Mucosa of descending colon (tissue), 3 donors: ENCODE results near the gene PAK1IP1. TPM values are rescaled to one million over a fixed set of nuclear protein-coding genes. Genes with fewer than 3 reads are reported as not detected.
A peak's percentile ranks its signal among the peaks of the same experiment; 100 is the strongest.
"Not testable (repeated sequence)": the region's sequence is repeated elsewhere in the genome, so short reads cannot be mapped to it uniquely, and the experiment has no call there.

ENCODE experiments used
- ATAC-seq: fragments of 200-7000 bp; cut with Tn5 transposase; one replicate; pipeline ENCODE4 v1.9.1; 2020; ENCODE audit warnings: mild to moderate bottlenecking, moderate library complexity
- DNase-seq, 3 donors: peaks; one replicate each; pipeline ENCODE4 v3.0.0-alpha.2; 2020
- H3K36me3 ChIP-seq: fragments of 200-600 bp; one replicate; pipeline ENCODE4 v1.8.0; 2021; ENCODE audit warnings: low read depth, mild to moderate bottlenecking
- H3K4me1 ChIP-seq: fragments of 200-600 bp; one replicate; pipeline ENCODE4 v1.8.0; 2021; ENCODE audit warnings: low read depth, mild to moderate bottlenecking
- H3K4me3 ChIP-seq: fragments of 200-600 bp; one replicate; pipeline ENCODE4 v1.8.0; 2021; ENCODE audit warnings: mild to moderate bottlenecking
- H3K9me3 ChIP-seq: fragments of 200-600 bp; one replicate; pipeline ENCODE4 v1.8.0; 2021; ENCODE audit warnings: mild to moderate bottlenecking
- CTCF ChIP-seq: fragments of 200-600 bp; IDR thresholded peaks from one replicate; pipeline ENCODE4 v1.8.0; 2022; ENCODE audit warnings: antibody characterized with exemption, mild to moderate bottlenecking
- intact Hi-C, 2 donors: fragments of 100-400 bp; cut with DNase I in 1 of 2; cut with micrococcal nuclease in 1 of 2; formaldehyde crosslinking; loops; one replicate each; pipeline versions ENCODE4 v1.11.0 to v1.11.1; 2022; cut with DNase I, micrococcal nuclease
- total RNA-seq, 3 donors: library from RNA; stranded (reverse); fragmentation: NEBNext Ultra II Directional in 2 of 3; extraction: Animal tissue kit (Norgen Biotek cat#: 25700) in 2 of 3; gene quantifications; one replicate each; pipeline versions ENCODE4 v1.2.1 to v1.2.4, GENCODE V29; 2021 to 2023
- donor health status: DM: no; HTN: no; CAD: no; lungs with moderate emphysema.
- donor health status: DM: no; HTN: no; CAD: no.
- donor health status: DM: no; HTN: yes; CAD: no.

Gene PAK1IP1
- total RNA-seq, 3 donors from 2014 or later = 5.8 to 12.5 (median 9.8) TPM

DNA sequence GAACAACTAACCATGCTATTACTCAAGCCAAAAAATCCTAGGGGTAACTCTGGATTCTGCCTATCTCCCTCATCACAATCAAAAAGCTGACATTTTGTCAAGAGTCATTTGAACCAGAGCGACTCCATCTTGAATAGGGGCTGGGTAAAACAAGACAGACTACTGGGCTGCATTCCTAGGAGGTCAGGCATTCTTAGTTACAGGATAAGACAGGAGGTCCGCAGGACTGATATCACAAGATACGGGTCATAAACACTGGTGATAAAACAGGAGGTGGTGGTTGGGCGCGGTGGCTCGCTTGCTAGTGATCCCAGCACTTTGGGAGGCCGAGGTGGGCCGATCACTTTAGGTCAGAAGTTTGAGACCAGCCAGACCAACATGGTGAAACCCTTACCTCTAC lies 32.6 kb upstream of the PAK1IP1 start:
- H3K4me1 ChIP-seq = no peaks in the 10 kb centered on the region
- no peak overlapping the region for H3K4me3 ChIP-seq
- ATAC-seq (no peak), DNase-seq (no peak)
- no peaks in the 10 kb centered on the region for H3K9me3 ChIP-seq
- no peaks in the 10 kb centered on the region for H3K36me3 ChIP-seq
- TF ChIP-seq CTCF = no peak
- intact Hi-C loops = no loop called here

DNA sequence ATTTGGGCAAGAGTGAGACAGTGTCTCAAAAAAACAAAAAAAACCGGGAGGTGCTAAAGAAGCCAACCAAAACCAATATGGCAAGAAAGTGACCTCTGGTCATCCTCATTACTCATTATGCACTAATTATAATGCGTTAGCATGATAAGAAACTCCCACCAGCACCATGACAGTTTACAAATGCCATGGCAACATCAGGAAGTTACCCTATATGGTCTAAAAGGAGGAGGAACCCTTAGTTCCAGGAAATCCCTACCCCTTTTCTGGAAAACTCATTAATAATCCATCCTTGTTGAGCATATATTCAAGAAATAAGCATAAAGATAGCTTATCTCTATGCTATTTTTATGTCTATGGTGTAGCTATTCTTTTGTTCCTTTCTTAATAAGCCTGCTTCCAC lies 32.0 kb upstream of the PAK1IP1 start:
- Histone ChIP-seq H3K4me1 (no peaks in the 10 kb centered on the region), H3K4me3 (no peak overlapping the region), H3K9me3 (no peaks in the 10 kb centered on the region), H3K36me3 (no peaks in the 10 kb centered on the region)
- intact Hi-C loops = no loop called here
- TF ChIP-seq CTCF = no peak
- ATAC-seq = no peak
- DNase-seq = no peak

DNA sequence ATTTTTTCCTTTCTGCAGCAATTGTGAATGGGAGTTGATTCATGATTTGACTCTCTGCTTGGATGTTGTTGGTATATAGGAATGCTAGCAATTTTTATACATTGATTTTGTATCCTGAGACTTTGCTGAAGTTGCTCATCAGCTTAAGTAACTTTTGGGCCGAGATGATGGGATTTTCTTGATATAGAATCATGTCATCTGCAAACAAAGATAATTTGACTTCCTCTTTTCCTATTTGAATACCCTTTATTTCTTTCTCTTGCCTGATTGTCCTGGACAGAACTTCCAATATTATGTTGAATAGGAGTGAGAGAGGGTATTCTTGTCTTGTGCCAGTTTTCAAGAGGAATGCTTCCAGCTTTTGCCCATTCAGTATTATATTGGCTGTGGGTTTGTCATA lies 29.2 kb upstream of the PAK1IP1 start:
- ATAC-seq = not testable (repeated sequence)

DNA sequence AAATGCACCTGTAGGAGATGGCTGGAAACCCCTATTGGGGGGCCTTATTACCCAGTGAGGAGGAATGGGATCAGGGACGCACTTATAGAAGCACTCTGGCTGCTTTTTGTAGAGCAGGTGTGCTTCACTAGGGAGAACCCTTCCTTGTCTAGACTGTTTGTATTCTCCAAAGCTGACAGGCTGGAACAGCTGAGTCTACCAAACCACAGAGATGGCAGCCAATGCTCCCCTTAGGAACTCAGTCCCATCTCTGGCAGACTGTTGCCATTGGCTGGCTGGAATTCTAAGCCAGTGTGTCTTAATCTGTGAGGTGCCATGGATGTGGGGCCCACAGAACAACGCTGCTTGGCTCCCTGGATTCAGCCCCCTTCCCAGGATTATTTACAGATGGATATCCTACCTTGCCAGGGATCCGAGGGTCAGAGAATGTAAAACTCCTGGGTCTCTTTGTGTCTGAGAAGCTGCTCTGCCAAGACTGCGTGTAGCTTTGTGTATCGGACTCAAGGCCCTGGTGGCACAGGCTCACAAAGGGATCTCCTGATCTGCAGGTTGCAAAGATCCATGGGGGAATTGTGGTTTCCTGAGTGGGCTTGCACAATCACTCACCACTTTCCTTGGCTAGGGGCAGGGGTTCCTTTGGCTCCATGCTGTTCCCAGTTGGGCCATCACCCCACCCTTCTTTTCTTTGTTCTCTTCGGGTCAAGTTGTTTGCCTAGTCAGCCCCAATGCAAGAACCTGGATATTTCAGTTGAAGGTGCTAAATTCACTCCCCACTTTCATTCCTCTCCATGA lies 26.4 kb upstream of the PAK1IP1 start:
- no peak for TF ChIP-seq CTCF
- DNase-seq (no peak), ATAC-seq (no peak)
- intact Hi-C loops = no loop called here
- Histone ChIP-seq H3K36me3 (no peaks in the 10 kb centered on the region), H3K4me3 (no peak overlapping the region), H3K9me3 (no peaks in the 10 kb centered on the region), H3K4me1 (no peaks in the 10 kb centered on the region)

More for the DNA sequence above, 29.2 kb upstream of the PAK1IP1 start:
- DNase-seq, H3K4me3 ChIP-seq, H3K9me3 ChIP-seq, H3K36me3 ChIP-seq, H3K4me1 ChIP-seq, intact Hi-C loops: not testable (repeated sequence)

DNA sequence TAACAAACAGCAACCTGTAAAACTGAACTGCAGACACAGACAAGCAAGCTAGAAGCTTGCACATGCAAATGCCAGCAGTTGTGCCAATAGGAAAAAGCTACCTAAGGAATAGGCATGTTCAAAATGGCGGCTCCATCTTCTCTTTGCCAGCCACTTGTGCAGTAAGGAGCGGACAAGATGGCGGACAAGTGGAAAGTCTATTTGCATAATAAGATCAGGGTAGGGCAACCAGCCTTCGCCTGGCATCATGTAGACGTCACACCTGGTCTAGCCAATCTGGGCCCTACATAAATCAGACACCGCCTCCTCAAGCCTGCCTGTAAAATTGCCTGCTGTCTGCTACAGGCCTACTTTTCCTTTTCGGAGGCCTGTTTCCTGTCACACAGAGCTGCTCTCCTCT lies 18.4 kb upstream of the PAK1IP1 start:
- H3K36me3 ChIP-seq = no peaks in the 10 kb centered on the region
- intact Hi-C loops = no loop called here
- no peak for TF ChIP-seq CTCF
- ATAC-seq (no peak), DNase-seq (no peak)
- H3K4me1 ChIP-seq = no peaks in the 10 kb centered on the region
- no peak overlapping the region for H3K4me3 ChIP-seq
- no peaks in the 10 kb centered on the region for H3K9me3 ChIP-seq

DNA sequence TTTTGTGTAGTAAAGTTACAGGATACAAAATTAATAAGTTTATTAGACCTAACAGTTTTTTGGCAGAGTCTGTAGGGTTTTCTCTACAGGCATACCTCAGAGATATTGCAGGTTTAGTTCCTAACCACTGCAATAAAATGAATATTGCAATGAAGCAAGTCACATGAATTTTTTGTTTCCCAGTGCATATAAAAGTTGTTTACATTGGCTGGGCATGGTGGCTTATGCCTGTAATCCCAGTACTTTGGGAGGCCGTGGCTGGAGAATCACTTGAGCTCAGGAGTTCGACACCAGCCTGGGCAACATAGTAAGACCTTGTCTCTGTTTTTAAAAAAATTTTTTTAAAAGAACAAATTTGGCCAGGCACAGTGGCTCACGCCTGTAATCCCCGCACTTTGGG lies 16.3 kb upstream of the PAK1IP1 start:
- no peak for TF ChIP-seq CTCF
- no peaks in the 10 kb centered on the region for H3K4me1 ChIP-seq
- H3K4me3 ChIP-seq = no peak overlapping the region
- ATAC-seq (peak; percentile 26), DNase-seq (peak in 1 of 3 donors; percentile 27)
- intact Hi-C loops = no loop called here
- H3K9me3 ChIP-seq = no peaks in the 10 kb centered on the region
- H3K36me3 ChIP-seq = no peaks in the 10 kb centered on the region
